ENCODE measurements around the gene DMPK. TPM values are rescaled to one million over a fixed set of nuclear protein-coding genes. Genes with fewer than 3 reads are reported as not detected.

DMPK gene
- total and polyA plus RNA-seq, 2 experiments from 2014 or later, result 9.8 to 24.0 TPM

DNA sequence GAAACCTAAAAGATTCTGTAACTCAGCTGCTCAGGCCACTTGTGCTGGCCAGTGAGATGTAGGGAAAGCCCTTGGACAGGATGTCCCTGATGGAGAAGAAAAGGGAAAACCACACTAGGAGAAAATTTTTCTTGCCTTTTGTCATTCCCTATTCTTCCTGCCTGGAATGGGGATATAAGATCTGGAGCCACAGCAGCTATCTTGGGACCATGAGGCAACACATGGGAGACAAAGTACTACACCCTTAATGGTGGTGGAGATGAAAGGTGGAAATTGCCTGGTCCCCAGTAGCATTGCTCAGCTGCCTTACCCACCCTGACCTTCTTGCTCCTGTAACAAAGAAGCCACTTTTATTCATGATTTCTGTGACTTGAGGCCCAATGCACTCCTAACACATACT lies 23.4 kb upstream of the DMPK start (continued):
- TF ChIP-seq, protein P1, sequence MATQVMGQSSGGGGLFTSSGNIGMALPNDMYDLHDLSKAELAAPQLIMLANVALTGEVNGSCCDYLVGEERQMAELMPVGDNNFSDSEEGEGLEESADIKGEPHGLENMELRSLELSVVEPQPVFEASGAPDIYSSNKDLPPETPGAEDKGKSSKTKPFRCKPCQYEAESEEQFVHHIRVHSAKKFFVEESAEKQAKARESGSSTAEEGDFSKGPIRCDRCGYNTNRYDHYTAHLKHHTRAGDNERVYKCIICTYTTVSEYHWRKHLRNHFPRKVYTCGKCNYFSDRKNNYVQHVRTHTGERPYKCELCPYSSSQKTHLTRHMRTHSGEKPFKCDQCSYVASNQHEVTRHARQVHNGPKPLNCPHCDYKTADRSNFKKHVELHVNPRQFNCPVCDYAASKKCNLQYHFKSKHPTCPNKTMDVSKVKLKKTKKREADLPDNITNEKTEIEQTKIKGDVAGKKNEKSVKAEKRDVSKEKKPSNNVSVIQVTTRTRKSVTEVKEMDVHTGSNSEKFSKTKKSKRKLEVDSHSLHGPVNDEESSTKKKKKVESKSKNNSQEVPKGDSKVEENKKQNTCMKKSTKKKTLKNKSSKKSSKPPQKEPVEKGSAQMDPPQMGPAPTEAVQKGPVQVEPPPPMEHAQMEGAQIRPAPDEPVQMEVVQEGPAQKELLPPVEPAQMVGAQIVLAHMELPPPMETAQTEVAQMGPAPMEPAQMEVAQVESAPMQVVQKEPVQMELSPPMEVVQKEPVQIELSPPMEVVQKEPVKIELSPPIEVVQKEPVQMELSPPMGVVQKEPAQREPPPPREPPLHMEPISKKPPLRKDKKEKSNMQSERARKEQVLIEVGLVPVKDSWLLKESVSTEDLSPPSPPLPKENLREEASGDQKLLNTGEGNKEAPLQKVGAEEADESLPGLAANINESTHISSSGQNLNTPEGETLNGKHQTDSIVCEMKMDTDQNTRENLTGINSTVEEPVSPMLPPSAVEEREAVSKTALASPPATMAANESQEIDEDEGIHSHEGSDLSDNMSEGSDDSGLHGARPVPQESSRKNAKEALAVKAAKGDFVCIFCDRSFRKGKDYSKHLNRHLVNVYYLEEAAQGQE (IDR thresholded peaks at IDR 0.05; ENCODE audit: unreplicated experiment), result no peak
- no peak for TF ChIP-seq NANOG (IDR thresholded peaks at IDR 0.05; ENCODE audit: borderline replicate concordance)
- TF ChIP-seq CREB1 (CRISPR knock-in tag; IDR thresholded peaks at IDR 0.05; ENCODE audit: low read depth), result no peak
- TF ChIP-seq JUNB (IDR thresholded peaks at IDR 0.05; ENCODE audit: unreplicated experiment), result no peak
- TF ChIP-seq STAT1 (IDR thresholded peaks at IDR 0.05; ENCODE audit: unreplicated experiment), result no peak

DNA sequence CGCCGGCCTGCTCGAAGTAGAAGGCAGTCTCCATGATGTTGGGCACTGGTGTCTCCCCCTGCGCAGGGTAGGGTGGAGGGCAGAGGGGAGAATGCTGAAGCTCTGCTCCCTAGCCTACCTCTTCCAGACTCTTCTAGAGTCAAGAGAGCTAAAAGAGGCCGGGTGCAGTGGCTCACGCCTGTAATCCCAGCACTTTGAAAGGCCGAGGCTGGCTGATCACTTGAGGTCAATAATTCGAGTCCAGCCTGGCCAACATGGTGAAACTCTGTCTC lies 22.6 kb upstream of the DMPK start:
- ATAC-seq (no peak), DNase-seq (ENCODE audit: low spot score) (no peak)
- H3K4me1 ChIP-seq (ENCODE audit: insufficient read depth), result no peaks in the 10 kb centered on the region
- no peak overlapping the region for H3K27ac Mint-ChIP-seq
- H3K4me1 Mint-ChIP-seq, result peaks cover 12% of the 10 kb centered on the region
- H3K27me3 Mint-ChIP-seq (ENCODE audit: insufficient read depth, low read depth, poor library complexity), result peaks cover 12% of the 10 kb centered on the region
- no peaks in the 10 kb centered on the region; the same call in 2 of the 3 replicates for H3K9me3 Mint-ChIP-seq
- H3K4me3 ChIP-seq, result no peak overlapping the region
- no peak overlapping the region for H3K4me2 ChIP-seq
- H3K27ac ChIP-seq (ENCODE audit: low read depth), result no peak overlapping the region
- H3K36me3 Mint-ChIP-seq (ENCODE audit: low read depth), result no peaks in the 10 kb centered on the region
- H2AFZ ChIP-seq, result no peak overlapping the region; the same call in 1 of the 2 replicates
- no peaks in the 10 kb centered on the region for H3F3A ChIP-seq (replicated peaks; ENCODE audit: low read depth)
- H4K20me1 ChIP-seq (replicated peaks; ENCODE audit: insufficient read depth), result no peaks in the 10 kb centered on the region
- H3K9me2 ChIP-seq (ENCODE audit: insufficient read depth), result no peaks in the 10 kb centered on the region
- no peaks in the 10 kb centered on the region for H3K36me3 ChIP-seq (ENCODE audit: insufficient read depth)
- H3K27me3 ChIP-seq (ENCODE audit: insufficient read depth), result no peaks in the 10 kb centered on the region
- no peaks in the 10 kb centered on the region for H3K79me2 ChIP-seq (replicated peaks; ENCODE audit: insufficient read depth)
- no peak overlapping the region for H3K4me3 Mint-ChIP-seq
- TF ChIP-seq STAT1 (IDR thresholded peaks at IDR 0.05; ENCODE audit: unreplicated experiment) (no peak), EZH2 (IDR thresholded peaks at IDR 0.05; ENCODE audit: low read depth, unreplicated experiment) (no peak), JUNB (IDR thresholded peaks at IDR 0.05; ENCODE audit: unreplicated experiment) (no peak), NANOG (IDR thresholded peaks at IDR 0.05; ENCODE audit: borderline replicate concordance) (no peak), ZNF331 (CRISPR knock-in tag; IDR thresholded peaks at IDR 0.05; ENCODE audit: low read depth) (no peak), EZH2phosphoT487 (IDR thresholded peaks at IDR 0.05; ENCODE audit: unreplicated experiment) (no peak), CREB1 (CRISPR knock-in tag; IDR thresholded peaks at IDR 0.05; ENCODE audit: low read depth) (no peak), ZNF114 (CRISPR knock-in tag; IDR thresholded peaks at IDR 0.05) (no peak)
- TF ChIP-seq, protein P2, sequence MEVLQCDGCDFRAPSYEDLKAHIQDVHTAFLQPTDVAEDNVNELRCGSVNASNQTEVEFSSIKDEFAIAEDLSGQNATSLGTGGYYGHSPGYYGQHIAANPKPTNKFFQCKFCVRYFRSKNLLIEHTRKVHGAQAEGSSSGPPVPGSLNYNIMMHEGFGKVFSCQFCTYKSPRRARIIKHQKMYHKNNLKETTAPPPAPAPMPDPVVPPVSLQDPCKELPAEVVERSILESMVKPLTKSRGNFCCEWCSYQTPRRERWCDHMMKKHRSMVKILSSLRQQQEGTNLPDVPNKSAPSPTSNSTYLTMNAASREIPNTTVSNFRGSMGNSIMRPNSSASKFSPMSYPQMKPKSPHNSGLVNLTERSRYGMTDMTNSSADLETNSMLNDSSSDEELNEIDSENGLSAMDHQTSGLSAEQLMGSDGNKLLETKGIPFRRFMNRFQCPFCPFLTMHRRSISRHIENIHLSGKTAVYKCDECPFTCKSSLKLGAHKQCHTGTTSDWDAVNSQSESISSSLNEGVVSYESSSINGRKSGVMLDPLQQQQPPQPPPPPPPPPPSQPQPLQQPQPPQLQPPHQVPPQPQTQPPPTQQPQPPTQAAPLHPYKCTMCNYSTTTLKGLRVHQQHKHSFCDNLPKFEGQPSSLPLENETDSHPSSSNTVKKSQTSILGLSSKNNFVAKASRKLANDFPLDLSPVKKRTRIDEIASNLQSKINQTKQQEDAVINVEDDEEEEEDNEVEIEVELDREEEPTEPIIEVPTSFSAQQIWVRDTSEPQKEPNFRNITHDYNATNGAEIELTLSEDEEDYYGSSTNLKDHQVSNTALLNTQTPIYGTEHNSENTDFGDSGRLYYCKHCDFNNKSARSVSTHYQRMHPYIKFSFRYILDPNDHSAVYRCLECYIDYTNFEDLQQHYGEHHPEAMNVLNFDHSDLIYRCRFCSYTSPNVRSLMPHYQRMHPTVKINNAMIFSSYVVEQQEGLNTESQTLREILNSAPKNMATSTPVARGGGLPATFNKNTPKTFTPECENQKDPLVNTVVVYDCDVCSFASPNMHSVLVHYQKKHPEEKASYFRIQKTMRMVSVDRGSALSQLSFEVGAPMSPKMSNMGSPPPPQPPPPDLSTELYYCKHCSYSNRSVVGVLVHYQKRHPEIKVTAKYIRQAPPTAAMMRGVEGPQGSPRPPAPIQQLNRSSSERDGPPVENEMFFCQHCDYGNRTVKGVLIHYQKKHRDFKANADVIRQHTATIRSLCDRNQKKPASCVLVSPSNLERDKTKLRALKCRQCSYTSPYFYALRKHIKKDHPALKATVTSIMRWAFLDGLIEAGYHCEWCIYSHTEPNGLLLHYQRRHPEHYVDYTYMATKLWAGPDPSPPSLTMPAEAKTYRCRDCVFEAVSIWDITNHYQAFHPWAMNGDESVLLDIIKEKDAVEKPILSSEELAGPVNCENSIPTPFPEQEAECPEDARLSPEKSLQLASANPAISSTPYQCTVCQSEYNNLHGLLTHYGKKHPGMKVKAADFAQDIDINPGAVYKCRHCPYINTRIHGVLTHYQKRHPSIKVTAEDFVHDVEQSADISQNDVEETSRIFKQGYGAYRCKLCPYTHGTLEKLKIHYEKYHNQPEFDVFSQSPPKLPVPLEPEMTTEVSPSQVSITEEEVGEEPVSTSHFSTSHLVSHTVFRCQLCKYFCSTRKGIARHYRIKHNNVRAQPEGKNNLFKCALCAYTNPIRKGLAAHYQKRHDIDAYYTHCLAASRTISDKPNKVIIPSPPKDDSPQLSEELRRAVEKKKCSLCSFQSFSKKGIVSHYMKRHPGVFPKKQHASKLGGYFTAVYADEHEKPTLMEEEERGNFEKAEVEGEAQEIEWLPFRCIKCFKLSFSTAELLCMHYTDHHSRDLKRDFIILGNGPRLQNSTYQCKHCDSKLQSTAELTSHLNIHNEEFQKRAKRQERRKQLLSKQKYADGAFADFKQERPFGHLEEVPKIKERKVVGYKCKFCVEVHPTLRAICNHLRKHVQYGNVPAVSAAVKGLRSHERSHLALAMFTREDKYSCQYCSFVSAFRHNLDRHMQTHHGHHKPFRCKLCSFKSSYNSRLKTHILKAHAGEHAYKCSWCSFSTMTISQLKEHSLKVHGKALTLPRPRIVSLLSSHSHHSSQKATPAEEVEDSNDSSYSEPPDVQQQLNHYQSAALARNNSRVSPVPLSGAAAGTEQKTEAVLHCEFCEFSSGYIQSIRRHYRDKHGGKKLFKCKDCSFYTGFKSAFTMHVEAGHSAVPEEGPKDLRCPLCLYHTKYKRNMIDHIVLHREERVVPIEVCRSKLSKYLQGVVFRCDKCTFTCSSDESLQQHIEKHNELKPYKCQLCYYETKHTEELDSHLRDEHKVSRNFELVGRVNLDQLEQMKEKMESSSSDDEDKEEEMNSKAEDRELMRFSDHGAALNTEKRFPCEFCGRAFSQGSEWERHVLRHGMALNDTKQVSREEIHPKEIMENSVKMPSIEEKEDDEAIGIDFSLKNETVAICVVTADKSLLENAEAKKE (CRISPR knock-in tag; IDR thresholded peaks at IDR 0.05), result no peak
- TF ChIP-seq, protein P3, sequence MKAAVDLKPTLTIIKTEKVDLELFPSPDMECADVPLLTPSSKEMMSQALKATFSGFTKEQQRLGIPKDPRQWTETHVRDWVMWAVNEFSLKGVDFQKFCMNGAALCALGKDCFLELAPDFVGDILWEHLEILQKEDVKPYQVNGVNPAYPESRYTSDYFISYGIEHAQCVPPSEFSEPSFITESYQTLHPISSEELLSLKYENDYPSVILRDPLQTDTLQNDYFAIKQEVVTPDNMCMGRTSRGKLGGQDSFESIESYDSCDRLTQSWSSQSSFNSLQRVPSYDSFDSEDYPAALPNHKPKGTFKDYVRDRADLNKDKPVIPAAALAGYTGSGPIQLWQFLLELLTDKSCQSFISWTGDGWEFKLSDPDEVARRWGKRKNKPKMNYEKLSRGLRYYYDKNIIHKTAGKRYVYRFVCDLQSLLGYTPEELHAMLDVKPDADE (IDR thresholded peaks at IDR 0.05), result no peak
- TF ChIP-seq, protein P1 (IDR thresholded peaks at IDR 0.05; ENCODE audit: unreplicated experiment), result no peak

Data from GM23338 (cell line).